H1 (cell line): Measurements from ENCODE around the gene SKAP1. TPM values are rescaled to one million over a fixed set of nuclear protein-coding genes. Genes with fewer than 3 reads are reported as not detected.

Source experiments
- CTCF ChIA-PET: fragments of 300-600 bp; sonication (Branson Sonifier 250); formaldehyde crosslinking; loops from one replicate; lab custom pipeline; 2021; ENCODE audit not compliant: partially characterized antibody; lab: Charles Lee
- POLR2A ChIA-PET: fragments of 300-600 bp; sonication (Branson Sonifier 250); formaldehyde crosslinking; loops from one replicate; lab custom pipeline; 2021; ENCODE audit warnings: inconsistent platforms; ENCODE audit not compliant: partially characterized antibody; lab: Charles Lee
- DNase-seq, 2 experiments: peaks; one replicate each; pipeline versions ENCODE4 v3.0.0 to v3.0.0-alpha.2; 2010 to 2022; ENCODE audit warnings: low spot score in 2 of 2, low read depth in 1 of 2, mixed read lengths in 1 of 2
- FAIRE-seq: peaks from 2 replicates; lab custom pipeline; 2011; peaks lifted over from hg19 to GRCh38; lab: Jason Lieb, UNC
- H2AFZ ChIP-seq: 2 replicates; pipeline ENCODE4 v1.8.1; 2012; ENCODE audit warnings: low read length, inconsistent platforms
- H2AK5ac ChIP-seq: 2 replicates; pipeline ENCODE4 v1.6.1; 2013; ENCODE audit warnings: low read depth, low read length
- H2BK120ac ChIP-seq: replicated peaks from 2 replicates; pipeline ENCODE3; 2013; ENCODE audit warnings: low read depth, low read length, inconsistent platforms
- H2BK12ac ChIP-seq: 2 replicates; pipeline ENCODE4 v1.6.1; 2013; ENCODE audit warnings: low read depth, low read length
- H2BK15ac ChIP-seq: 2 replicates; pipeline ENCODE4 v1.6.1; 2013; ENCODE audit warnings: low read length
- H2BK20ac ChIP-seq: 2 replicates; pipeline ENCODE4 v1.6.1; 2013; ENCODE audit warnings: low read length
- H2BK5ac ChIP-seq: 2 replicates; pipeline ENCODE4 v1.6.1; 2013; ENCODE audit warnings: low read depth, low read length
- H3K14ac ChIP-seq: 2 replicates; pipeline ENCODE4 v1.6.1; 2013; ENCODE audit warnings: inconsistent platforms; ENCODE audit not compliant: insufficient read length
- H3K18ac ChIP-seq: 2 replicates; pipeline ENCODE4 v1.6.1; 2013; ENCODE audit warnings: low read length; ENCODE audit errors: extremely low read depth
- H3K23ac ChIP-seq: 2 replicates; pipeline ENCODE4 v1.6.1; 2013; ENCODE audit warnings: inconsistent platforms; ENCODE audit not compliant: insufficient read length
- H3K23me2 ChIP-seq: 2 replicates; pipeline ENCODE4 v1.6.1; 2013; ENCODE audit warnings: low read depth, low read length
- H3K27ac ChIP-seq: 2 replicates; pipeline ENCODE4 v1.6.1; 2011; ENCODE audit warnings: low read depth, low read length, inconsistent platforms
- H3K27me3 ChIP-seq, 4 experiments: replicated peaks in 1 of 4; 1 replicate in 1 of 4; 2 replicates in 3 of 4; pipeline versions ENCODE4 v1.6.1 to v1.8.1; 2011 to 2013; ENCODE audit warnings: low read length in 3 of 4, mild to moderate bottlenecking in 3 of 4, inconsistent platforms in 2 of 4, mixed read lengths in 2 of 4, moderate library complexity in 1 of 4; ENCODE audit not compliant: control insufficient read depth in 3 of 4, insufficient read depth in 3 of 4; ENCODE audit errors: extremely low read depth in 1 of 4
- H3K36me3 ChIP-seq, 4 experiments: 2 replicates each; pipeline versions ENCODE4 v1.6.1 to v1.8.1; 2011 to 2013; ENCODE audit warnings: mild to moderate bottlenecking in 4 of 4, low read length in 3 of 4, moderate library complexity in 2 of 4, control low read depth in 1 of 4, inconsistent platforms in 1 of 4; ENCODE audit not compliant: insufficient read depth in 4 of 4, control insufficient read depth in 2 of 4
- H3K4ac ChIP-seq: replicated peaks from 2 replicates; pipeline ENCODE3; 2013; ENCODE audit warnings: low read length, low read depth, mixed read lengths, inconsistent platforms; ENCODE audit not compliant: insufficient read length
- H3K4me1 ChIP-seq, 4 experiments: replicated peaks in 1 of 4; 1 replicate in 1 of 4; 2 replicates in 3 of 4; pipeline versions ENCODE4 v1.6.1 to v1.8.1; 2011 to 2013; ENCODE audit warnings: low read length in 3 of 4, inconsistent platforms in 2 of 4, mixed read lengths in 1 of 4; ENCODE audit not compliant: insufficient read depth in 4 of 4, control insufficient read depth in 3 of 4
- H3K4me2 ChIP-seq, 2 experiments: 2 replicates each; pipeline versions ENCODE4 v1.6.1 to v1.8.1; 2011 to 2013; ENCODE audit warnings: low read depth in 2 of 2, low read length in 2 of 2, control low read depth in 1 of 2, inconsistent platforms in 1 of 2, mild to moderate bottlenecking in 1 of 2; ENCODE audit not compliant: insufficient read depth in 1 of 2
- H3K4me3 ChIP-seq, 4 experiments: fragments of 200-600, 300-600 bp in 1 of 4; sonication (generic), shearing (Covaris generic), sonication (Bioruptor Twin) in 1 of 4; 2 replicates each; pipeline versions ENCODE4 v1.5.1 to v1.8.1; 2011 to 2016; ENCODE audit warnings: low read length in 4 of 4, low read depth in 3 of 4, control low read depth in 2 of 4, inconsistent platforms in 2 of 4, mild to moderate bottlenecking in 2 of 4, mixed read lengths in 1 of 4, moderate library complexity in 1 of 4; ENCODE audit not compliant: insufficient read depth in 2 of 4; ENCODE audit errors: extremely low read depth in 1 of 4
- H3K56ac ChIP-seq: replicated peaks from 2 replicates; pipeline ENCODE3; 2013; ENCODE audit warnings: low read depth, mild to moderate bottlenecking, mixed read lengths, low read length, inconsistent platforms; ENCODE audit not compliant: insufficient read length
- H3K79me1 ChIP-seq: 2 replicates; pipeline ENCODE4 v1.6.1; 2013; ENCODE audit warnings: low read depth, low read length, control low read depth
- H3K79me2 ChIP-seq, 2 experiments: 2 replicates each; pipeline versions ENCODE4 v1.6.1 to v1.8.1; 2012 to 2013; ENCODE audit warnings: low read length in 2 of 2, mild to moderate bottlenecking in 2 of 2, inconsistent platforms in 1 of 2; ENCODE audit not compliant: insufficient read depth in 2 of 2, control insufficient read depth in 1 of 2
- H3K9ac ChIP-seq, 4 experiments: replicated peaks in 1 of 4; 1 replicate in 1 of 4; 2 replicates in 3 of 4; pipeline versions ENCODE4 v1.6.1 to v1.8.1; 2011 to 2013; ENCODE audit warnings: low read depth in 3 of 4, low read length in 3 of 4, control low read depth in 2 of 4, mild to moderate bottlenecking in 2 of 4, moderate library complexity in 2 of 4, inconsistent platforms in 1 of 4; ENCODE audit errors: extremely low read depth in 1 of 4
- H3K9me3 ChIP-seq, 2 experiments: 2 replicates each; pipeline versions ENCODE4 v1.6.1 to v1.8.1; 2012 to 2013; ENCODE audit warnings: mild to moderate bottlenecking in 2 of 2, moderate library complexity in 2 of 2, control low read depth in 1 of 2, inconsistent platforms in 1 of 2, low read depth in 1 of 2, low read length in 1 of 2, mixed read lengths in 1 of 2; ENCODE audit not compliant: insufficient read depth in 2 of 2
- H4K20me1 ChIP-seq, 2 experiments: replicated peaks in 1 of 2; 2 replicates each; pipeline versions ENCODE3 to v1.8.1; 2011 to 2013; ENCODE audit warnings: inconsistent platforms in 2 of 2, low read length in 2 of 2, mild to moderate bottlenecking in 1 of 2; ENCODE audit not compliant: insufficient read depth in 2 of 2, control insufficient read depth in 1 of 2
- H4K5ac ChIP-seq: 2 replicates; pipeline ENCODE4 v1.6.1; 2013; ENCODE audit warnings: low read length, low read depth, mixed read lengths, inconsistent platforms; ENCODE audit not compliant: insufficient read length
- H4K8ac ChIP-seq: 2 replicates; pipeline ENCODE4 v1.8.0; 2013; ENCODE audit warnings: mild to moderate bottlenecking, moderate library complexity, low read length, inconsistent platforms; ENCODE audit not compliant: insufficient read depth; ENCODE audit errors: extremely low read depth
- H4K91ac ChIP-seq: replicated peaks from 2 replicates; pipeline ENCODE3; 2013; ENCODE audit warnings: low read length, mixed read lengths, inconsistent platforms; ENCODE audit not compliant: insufficient read length
- BRCA1 ChIP-seq: IDR thresholded peaks from 2 replicates; pipeline ENCODE4 v1.6.1; 2012; ENCODE audit warnings: low read depth, low read length, improper control_type of control experiment
- POU5F1 ChIP-seq: IDR thresholded peaks from 2 replicates; pipeline ENCODE4 v1.6.1; 2011; ENCODE audit warnings: low read depth, mild to moderate bottlenecking, low read length, moderate library complexity
- SRF ChIP-seq: IDR thresholded peaks from 2 replicates; pipeline ENCODE4 v1.6.1; 2011; ENCODE audit warnings: mild to moderate bottlenecking, low read depth, low read length, moderate library complexity
- YY1 ChIP-seq: IDR thresholded peaks from 2 replicates; pipeline ENCODE4 v1.6.1; 2011; ENCODE audit warnings: low read depth, mild to moderate bottlenecking, low read length
- WGBS, 2 experiments: shearing (Covaris generic) in 1 of 2; methylation state at CpG; one replicate each; pipeline versions ENCODE4 v1.1.6 to v1.1.7; 2013 to 2015; ENCODE audit warnings: low lambda C conversion rate in 2 of 2, mixed read lengths in 2 of 2, inconsistent platforms in 1 of 2, low coverage in 1 of 2, missing lambda C conversion rate in 1 of 2; ENCODE audit not compliant: insufficient replicate concordance in 2 of 2, insufficient coverage in 1 of 2, insufficient read length in 1 of 2; ENCODE audit errors: extremely low coverage in 1 of 2, missing lambda C conversion rate in 1 of 2; 5-methylcytosine and 5-hydroxymethylcytosine counted together
- polyA plus RNA-seq, 7 experiments: library from polyadenylated mRNA; depleted of rRNA in 3 of 7; stranded (reverse) in 5 of 7; unstranded in 2 of 7; fragments of >200 nt in 5 of 7; fragments of 200-250 nt in 2 of 7; gene quantifications; 1 replicate in 5 of 7; 2 replicates in 1 of 7; 4 replicates in 1 of 7; pipeline versions ENCODE4 v1.2.1 to v1.2.3, GENCODE V29; 2011 to 2013; ENCODE audit warnings: missing spikeins in 2 of 7, mixed read lengths in 2 of 7
- total RNA-seq: library from RNA; stranded (reverse); fragmentation: NEBNext Ultra II Directional; extraction: Animal tissue kit (Norgen Biotek cat#: 25700); gene quantifications from 2 replicates; pipeline ENCODE4 v1.2.1, GENCODE V29; 2021

SKAP1 gene
- total and polyA plus RNA-seq, 2 of the 8 experiments (the other 6 are each of a cell fraction or from before 2014, with no cell fraction given), result not detected

- H3K27ac ChIP-seq, result no peak overlapping the region
- H2BK15ac ChIP-seq, result no peak overlapping the region
- 78% methylated on average over 4 of the region's 4 CpGs; no CpG with 5 or more reads in 1 of the 2 experiments for WGBS, 2 experiments
- no peak overlapping the region for H4K8ac ChIP-seq
- H4K20me1 ChIP-seq, result no peaks in the 10 kb centered on the region
- H2AK5ac ChIP-seq, result no peak overlapping the region
- no peak overlapping the region for H3K56ac ChIP-seq
- H4K5ac ChIP-seq, result no peak overlapping the region
- H2AFZ ChIP-seq, result no peak overlapping the region
- CTCF ChIA-PET, result interaction anchor here (1.7 kb wide), 1 partner anchor 20 kb away, joined by 4 read pairs; no protein-coding TSS in a partner anchor
- peaks cover 0 to 4% (median 0%) of the 10 kb centered on the region in 4 experiments; a peak in 1 of 7 replicates for H3K4me1 ChIP-seq
- DNase-seq, result no peak
- H3K4ac ChIP-seq, result no peak overlapping the region
- no peak for FAIRE-seq
- H3K27me3 ChIP-seq, result peaks cover 0 to 6% (median 0%) of the 10 kb centered on the region in 4 experiments; a peak in 1 of 7 replicates
- no peak overlapping the region for H3K23ac ChIP-seq
- H3K9ac ChIP-seq, result no peak overlapping the region
- no peaks in the 10 kb centered on the region for H3K79me2 ChIP-seq
- no peak overlapping the region for H4K91ac ChIP-seq
- no peaks in the 10 kb centered on the region; a peak in 1 of 8 replicates for H3K36me3 ChIP-seq
- POLR2A ChIA-PET, result no interaction called here
- H3K4me3 ChIP-seq, result no peak overlapping the region
- H2BK20ac ChIP-seq, result no peak overlapping the region
- H3K4me2 ChIP-seq, result no peak overlapping the region
- no peaks in the 10 kb centered on the region for H3K79me1 ChIP-seq
- H2BK5ac ChIP-seq, result no peak overlapping the region
- no peak for TF ChIP-seq BRCA1
- no peak for TF ChIP-seq SRF
- TF ChIP-seq POU5F1, result no peak
- TF ChIP-seq YY1, result no peak
- TF ChIP-seq, all 59 proteins: peak for 0
- no peaks in the 10 kb centered on the region for H3K9me3 ChIP-seq
- H2BK12ac ChIP-seq, result no peak overlapping the region
- H3K14ac ChIP-seq, result no peak overlapping the region
- no peaks in the 10 kb centered on the region for H3K23me2 ChIP-seq
- no peak overlapping the region for H3K18ac ChIP-seq
- no peak overlapping the region for H2BK120ac ChIP-seq
These were observed 33.5 kb upstream of the SKAP1 start for GRCh38 chr17:48463526-48463925.
